B cell (primary cell): ENCODE results near the gene TSSC4. TPM values are rescaled to one million over a fixed set of nuclear protein-coding genes. Genes with fewer than 3 reads are reported as not detected.

ENCODE experiments used
- ATAC-seq: fragments of 200-7000 bp; cut with Tn5 transposase; one replicate; pipeline ENCODE4 v1.10.0; 2021; ENCODE audit warnings: low read depth, mild to moderate bottlenecking, moderate number of reproducible peaks, moderate library complexity
- CTCF ChIA-PET: fragments of 350-600 bp; sonication (Branson Sonifier 250); formaldehyde crosslinking; loops from one replicate; lab custom pipeline; 2021; ENCODE audit warnings: antibody characterized with exemption, inconsistent platforms; lab: Charles Lee
- POLR2A ChIA-PET: fragments of 350-600 bp; sonication (Branson Sonifier 250); formaldehyde crosslinking; loops from one replicate; lab custom pipeline; 2021; ENCODE audit warnings: antibody characterized with exemption; lab: Charles Lee
- DNase-seq: peaks from one replicate; pipeline ENCODE4 v3.0.0; 2013
- H2AFZ ChIP-seq: 2 replicates; pipeline ENCODE4 v1.6.1; 2012; ENCODE audit warnings: mild to moderate bottlenecking, low read depth, low read length; ENCODE audit not compliant: insufficient read depth, poor library complexity, severe bottlenecking
- H3K27ac ChIP-seq, 2 donors: 1 replicate in 1 of 2; 2 replicates in 1 of 2; pipeline ENCODE4 v1.5.1; 2012 to 2013; ENCODE audit warnings: low read length in 2 of 2, mild to moderate bottlenecking in 2 of 2, moderate library complexity in 1 of 2
- H3K27me3 ChIP-seq, 4 experiments: fragments of 200-600 bp in 1 of 4; sonication (generic) in 1 of 4; replicated peaks in 1 of 4; 1 replicate in 2 of 4; 2 replicates in 2 of 4; pipeline versions ENCODE4 v1.6.1 to v1.7.0; 2013 to 2016; ENCODE audit warnings: low read length in 3 of 4, mild to moderate bottlenecking in 2 of 4, mixed read lengths in 1 of 4, moderate library complexity in 1 of 4; ENCODE audit not compliant: insufficient read depth in 4 of 4, control insufficient read depth in 3 of 4; ENCODE audit errors: control extremely low read depth in 1 of 4
- H3K36me3 ChIP-seq, 2 experiments: replicated peaks in 1 of 2; 1 replicate in 1 of 2; 2 replicates in 1 of 2; pipeline versions ENCODE4 v1.6.1 to v1.7.1; 2013; ENCODE audit warnings: low read length in 1 of 2; ENCODE audit not compliant: insufficient read depth in 2 of 2, control insufficient read depth in 1 of 2; ENCODE audit errors: control extremely low read depth in 1 of 2, extremely low read depth in 1 of 2
- H3K4me1 ChIP-seq, 2 donors: fragments of 200-600 bp in 1 of 2; sonication (generic) in 1 of 2; 1 replicate in 1 of 2; 2 replicates in 1 of 2; pipeline versions ENCODE4 v1.5.1 to v1.6.1; 2013 to 2017; ENCODE audit warnings: low read length in 2 of 2; ENCODE audit not compliant: control insufficient read depth in 2 of 2, insufficient read depth in 2 of 2
- H3K4me2 ChIP-seq: replicated peaks from 2 replicates; pipeline ENCODE3; 2012; ENCODE audit warnings: mild to moderate bottlenecking, low read depth, low read length; ENCODE audit not compliant: poor library complexity, severe bottlenecking
- H3K4me3 ChIP-seq, 5 experiments: fragments of 200-600 bp in 1 of 5; sonication (generic) in 1 of 5; 1 replicate in 3 of 5; 2 replicates in 2 of 5; pipeline versions ENCODE4 v1.5.1 to v1.7.0; 2011 to 2016; ENCODE audit warnings: low read length in 4 of 5, mild to moderate bottlenecking in 4 of 5, low read depth in 2 of 5, control low read depth in 1 of 5, moderate library complexity in 1 of 5; ENCODE audit not compliant: insufficient read depth in 1 of 5; ENCODE audit errors: control extremely low read depth in 1 of 5, extremely low read depth in 1 of 5
- H3K79me2 ChIP-seq: fragments of 200-600 bp; sonication (generic); one replicate; pipeline ENCODE4 v1.6.0; 2016; ENCODE audit warnings: low read length; ENCODE audit not compliant: control insufficient read depth, insufficient read depth
- H3K9ac ChIP-seq: fragments of 200-600 bp; sonication (generic); 2 replicates; pipeline ENCODE4 v1.6.1; 2017; ENCODE audit warnings: mild to moderate bottlenecking, low read length, moderate library complexity
- H3K9me3 ChIP-seq, 3 donors: one replicate each; pipeline versions ENCODE4 v1.6.1 to v1.7.1; 2013; ENCODE audit warnings: low read length in 2 of 3; ENCODE audit not compliant: control insufficient read depth in 2 of 3, insufficient read depth in 1 of 3; ENCODE audit errors: control extremely low read depth in 1 of 3
- H4K20me1 ChIP-seq: 2 replicates; pipeline ENCODE4 v1.6.0; 2012; ENCODE audit warnings: mild to moderate bottlenecking, low read length; ENCODE audit not compliant: insufficient read depth, control insufficient read depth, poor library complexity, severe bottlenecking
- H3K27ac Mint-ChIP-seq: one replicate; pipeline ENCODE4 v1.8.0; 2021; ENCODE audit warnings: mixed read lengths
- H3K27me3 Mint-ChIP-seq: one replicate; pipeline ENCODE4 v1.8.0; 2021; ENCODE audit warnings: mixed read lengths
- H3K4me1 Mint-ChIP-seq: one replicate; pipeline ENCODE4 v1.8.0; 2021; ENCODE audit warnings: mixed read lengths
- H3K4me3 Mint-ChIP-seq: one replicate; pipeline ENCODE4 v1.8.0; 2021; ENCODE audit warnings: mixed read lengths
- H3K9me3 Mint-ChIP-seq: one replicate; pipeline ENCODE4 v1.8.0; 2022; ENCODE audit warnings: mixed read lengths; ENCODE audit not compliant: insufficient read depth
- CTCF ChIP-seq: fragments of 200-600 bp; IDR thresholded peaks from one replicate; pipeline ENCODE4 v1.8.0; 2022; ENCODE audit warnings: antibody characterized with exemption, mild to moderate bottlenecking
- EZH2 ChIP-seq: IDR thresholded peaks from 2 replicates; pipeline ENCODE4 v1.6.1; 2012; ENCODE audit warnings: borderline replicate concordance, low read depth, mild to moderate bottlenecking, moderate library complexity, low read length; ENCODE audit not compliant: insufficient read depth, poor library complexity, severe bottlenecking
- WGBS: methylation state at CpG from one replicate; pipeline ENCODE4 v1.1.5; 2013; ENCODE audit warnings: missing lambda C conversion rate; ENCODE audit not compliant: insufficient coverage; 5-methylcytosine and 5-hydroxymethylcytosine counted together
- intact Hi-C: fragments of 100-400 bp; cut with micrococcal nuclease; formaldehyde crosslinking; loops from one replicate; pipeline ENCODE4 v1.10.0; 2022
- polyA plus RNA-seq: library from polyadenylated mRNA; depleted of rRNA; stranded (reverse); fragments of >200 nt; gene quantifications from 2 replicates; pipeline ENCODE4 v1.2.3, GENCODE V29; 2012
- total RNA-seq, 2 donors: library from RNA; stranded (reverse); fragments of 120-200 nt in 1 of 2; gene quantifications; 1 replicate in 1 of 2; 2 replicates in 1 of 2; pipeline versions ENCODE4 v1.2.3 to v1.2.4, GENCODE V29; 2013 to 2022

TSSC4 gene
- total and polyA plus RNA-seq, 2 donors (not counting 1 experiment from before 2014, with no cell fraction given): 49.4 to 57.5 TPM

GRCh38 chr11:2422461-2423156, 22.1 kb downstream of the TSSC4 start:
- no peak for ATAC-seq
- Histone ChIP-seq H4K20me1 (no peaks in the 10 kb centered on the region), H3K4me2 (no peak overlapping the region), H3K27me3 (peaks cover 0 to 3% (median 0%) of the 10 kb centered on the region in 4 experiments), H3K4me1 (peaks cover 5 to 15% of the 10 kb centered on the region in 2 donors), H3K9me3 (peaks cover 0 to 2% (median 0%) of the 10 kb centered on the region in 3 donors), H3K36me3 (no peaks in the 10 kb centered on the region), H3K27ac (no peak overlapping the region), H3K4me3 (no peak overlapping the region), H3K79me2 (no peaks in the 10 kb centered on the region), H3K9ac (no peak overlapping the region), H2AFZ (no peak overlapping the region)
- Mint-ChIP-seq H3K9me3 (no peaks in the 10 kb centered on the region), H3K4me3 (no peak overlapping the region), H3K27ac (no peak overlapping the region), H3K4me1 (peaks cover 3% of the 10 kb centered on the region), H3K27me3 (no peaks in the 10 kb centered on the region)
- TF ChIP-seq CTCF (no peak), EZH2 (no peak)
- POLR2A ChIA-PET: no interaction called here
- WGBS: 86% methylated on average over 14 of the region's 14 CpGs
- DNase-seq: no peak
- CTCF ChIA-PET: interaction anchor here (0.6 to 11.1 kb wide), 7 partner anchors 111 to 478 kb away, joined by 3 to 583 read pairs (median 4); partner anchors contain the start of genes C11orf21 and TSPAN32
- intact Hi-C loops: no loop called here
